ENCODE results near the gene GGA1. TPM values are rescaled to one million over a fixed set of nuclear protein-coding genes. Genes with fewer than 3 reads are reported as not detected.

The GGA1 gene
- total RNA-seq, 1 donor from 2014 or later: 27.5 TPM

- no peaks in the 10 kb centered on the region for H3K9me3 ChIP-seq (replicated peaks)
- intact Hi-C loops (cut with micrococcal nuclease): no loop called here
- TF ChIP-seq, protein P1, sequence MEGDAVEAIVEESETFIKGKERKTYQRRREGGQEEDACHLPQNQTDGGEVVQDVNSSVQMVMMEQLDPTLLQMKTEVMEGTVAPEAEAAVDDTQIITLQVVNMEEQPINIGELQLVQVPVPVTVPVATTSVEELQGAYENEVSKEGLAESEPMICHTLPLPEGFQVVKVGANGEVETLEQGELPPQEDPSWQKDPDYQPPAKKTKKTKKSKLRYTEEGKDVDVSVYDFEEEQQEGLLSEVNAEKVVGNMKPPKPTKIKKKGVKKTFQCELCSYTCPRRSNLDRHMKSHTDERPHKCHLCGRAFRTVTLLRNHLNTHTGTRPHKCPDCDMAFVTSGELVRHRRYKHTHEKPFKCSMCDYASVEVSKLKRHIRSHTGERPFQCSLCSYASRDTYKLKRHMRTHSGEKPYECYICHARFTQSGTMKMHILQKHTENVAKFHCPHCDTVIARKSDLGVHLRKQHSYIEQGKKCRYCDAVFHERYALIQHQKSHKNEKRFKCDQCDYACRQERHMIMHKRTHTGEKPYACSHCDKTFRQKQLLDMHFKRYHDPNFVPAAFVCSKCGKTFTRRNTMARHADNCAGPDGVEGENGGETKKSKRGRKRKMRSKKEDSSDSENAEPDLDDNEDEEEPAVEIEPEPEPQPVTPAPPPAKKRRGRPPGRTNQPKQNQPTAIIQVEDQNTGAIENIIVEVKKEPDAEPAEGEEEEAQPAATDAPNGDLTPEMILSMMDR (IDR thresholded peaks at IDR 0.05; ENCODE audit: borderline replicate concordance): no peak
- no peaks in the 10 kb centered on the region for H3K27me3 ChIP-seq (ENCODE audit: low read depth)
- no peak for DNase-seq
- H3K4me1 ChIP-seq: peaks cover 54% of the 10 kb centered on the region
- peaks cover 4% of the 10 kb centered on the region for H3K36me3 ChIP-seq
- H3K4me3 ChIP-seq: no peak overlapping the region
- peak overlapping the region; percentile 98 for H3K27ac ChIP-seq (replicated peaks)
Measured at GRCh38 chr22:37672920-37673455, 64.4 kb downstream of the GGA1 start.

GRCh38 chr22:37674248-37674647 is 65.6 kb downstream of the GGA1 start:
- DNase-seq: no peak
- no peaks in the 10 kb centered on the region for H3K27me3 ChIP-seq (ENCODE audit: low read depth)
- H3K9me3 ChIP-seq (replicated peaks): no peaks in the 10 kb centered on the region
- peak overlapping the region; percentile 78 for H3K4me3 ChIP-seq
- TF ChIP-seq, protein P1 (IDR thresholded peaks at IDR 0.05; ENCODE audit: borderline replicate concordance): no peak
- H3K27ac ChIP-seq (replicated peaks): peak overlapping the region; percentile 98
- peaks cover 66% of the 10 kb centered on the region for H3K4me1 ChIP-seq
- peaks cover 17% of the 10 kb centered on the region for H3K36me3 ChIP-seq
- intact Hi-C loops (cut with micrococcal nuclease): no loop called here

DNA sequence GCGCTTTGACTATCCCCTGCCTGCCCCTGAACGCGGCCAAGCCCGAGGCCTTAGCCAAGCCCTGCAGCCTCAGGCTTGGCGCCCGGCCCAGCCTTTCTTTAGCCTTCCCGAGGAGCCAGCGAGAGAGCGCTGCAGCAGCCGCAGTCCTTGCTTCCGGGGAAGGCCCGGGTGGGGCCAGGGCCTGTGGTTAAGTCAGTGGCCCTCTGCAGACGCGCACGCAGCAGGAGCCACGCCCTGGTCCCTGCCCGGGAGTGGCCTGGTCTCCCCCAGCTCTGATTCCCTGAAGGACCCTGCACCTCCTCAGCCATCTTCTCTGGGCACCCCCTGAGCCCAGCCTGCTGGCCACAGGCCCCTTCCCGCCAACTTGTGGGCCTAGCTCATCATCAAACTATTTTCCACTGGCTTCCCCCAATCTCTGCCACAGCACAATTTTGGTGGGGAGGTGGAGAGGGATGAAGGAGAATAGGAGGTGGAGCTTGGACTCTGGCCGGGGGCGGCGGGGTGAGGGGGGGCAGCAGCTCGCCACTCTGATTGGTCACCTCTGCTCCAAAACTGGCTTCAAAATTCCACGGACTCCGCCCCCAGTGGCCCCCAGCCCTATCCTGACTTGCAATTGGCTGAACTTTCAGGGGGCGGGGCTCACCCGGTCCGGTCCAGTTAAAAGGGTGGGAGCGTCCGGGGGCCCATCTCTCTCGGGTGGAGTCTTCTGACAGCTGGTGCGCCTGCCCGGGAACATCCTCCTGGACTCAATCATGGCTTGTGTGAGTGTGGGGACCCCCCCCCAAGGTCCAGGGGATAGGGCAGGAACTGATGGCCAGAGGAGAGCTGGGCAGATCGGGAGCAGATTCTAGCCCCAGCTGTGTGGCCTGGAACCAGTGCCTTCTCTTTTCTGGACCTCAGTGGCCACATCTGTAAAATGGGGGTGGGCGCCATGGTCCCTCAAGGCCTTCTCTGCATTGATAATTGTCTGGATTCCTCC is 66.6 kb downstream of the GGA1 start, which contains the start of gene LGALS1:
TSS of gene LGALS1 (plus strand) at position 686 of the 979 bp plus-strand sequence. CDS start at position 753, 67 bp downstream.
- Histone ChIP-seq H3K36me3 (peaks cover 24% of the 10 kb centered on the region), H3K4me3 (peak within 1 kb of the TSS; percentile 78), H3K4me1 (peaks cover 70% of the 10 kb centered on the region), H3K27ac (replicated peaks) (peak within 1 kb of the TSS; percentile 98), H3K27me3 (ENCODE audit: low read depth) (no peaks in the 10 kb centered on the region), H3K9me3 (replicated peaks) (no peaks in the 10 kb centered on the region)
- DNase-seq: peak; percentile 98
- TF ChIP-seq, protein P1 (IDR thresholded peaks at IDR 0.05; ENCODE audit: borderline replicate concordance): peak; percentile 44
- intact Hi-C loops (cut with micrococcal nuclease): no loop called here

- H3K4me1 ChIP-seq: peaks cover 75% of the 10 kb centered on the region
- no peaks in the 10 kb centered on the region for H3K27me3 ChIP-seq (ENCODE audit: low read depth)
- peak overlapping the region; percentile 78 for H3K4me3 ChIP-seq
- intact Hi-C loops (cut with micrococcal nuclease): no loop called here
- peaks cover 24% of the 10 kb centered on the region for H3K36me3 ChIP-seq
- TF ChIP-seq, protein P1 (IDR thresholded peaks at IDR 0.05; ENCODE audit: borderline replicate concordance): no peak
- no peaks in the 10 kb centered on the region for H3K9me3 ChIP-seq (replicated peaks)
- H3K27ac ChIP-seq (replicated peaks): peak overlapping the region; percentile 98
- DNase-seq: peak; percentile 68
Measured at GRCh38 chr22:37675930-37676735, 67.5 kb downstream of the GGA1 start.
